ENCODE data around the gene METTL5.
"Not testable (repeated sequence)": the region's sequence is repeated elsewhere in the genome, so short reads cannot be mapped to it uniquely, and the experiment has no call there.

The METTL5 gene

DNA sequence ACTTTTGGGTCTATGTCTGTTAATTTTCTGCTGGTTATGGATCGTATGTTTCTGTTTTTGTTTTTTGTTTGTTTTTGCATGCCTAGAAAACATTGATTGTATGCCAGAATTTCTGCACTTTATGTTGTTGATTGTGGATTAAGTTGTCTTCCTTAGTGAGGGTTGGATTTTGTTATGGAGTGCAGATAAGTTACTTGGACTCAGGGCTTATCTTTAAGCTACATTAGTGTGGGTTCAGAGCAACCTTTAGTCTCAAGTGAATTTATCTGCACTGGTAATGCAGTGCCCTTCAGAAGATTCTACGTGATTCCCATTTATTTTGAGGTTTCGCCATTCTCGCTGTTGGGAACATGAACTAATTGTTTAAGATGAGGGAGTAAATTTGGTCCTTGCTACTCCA is 35.4 kb upstream of the METTL5 start:
- no peak for TF ChIP-seq ZFX (IDR thresholded peaks at IDR 0.05; ENCODE audit: borderline replicate concordance)
- TF ChIP-seq, protein P1, sequence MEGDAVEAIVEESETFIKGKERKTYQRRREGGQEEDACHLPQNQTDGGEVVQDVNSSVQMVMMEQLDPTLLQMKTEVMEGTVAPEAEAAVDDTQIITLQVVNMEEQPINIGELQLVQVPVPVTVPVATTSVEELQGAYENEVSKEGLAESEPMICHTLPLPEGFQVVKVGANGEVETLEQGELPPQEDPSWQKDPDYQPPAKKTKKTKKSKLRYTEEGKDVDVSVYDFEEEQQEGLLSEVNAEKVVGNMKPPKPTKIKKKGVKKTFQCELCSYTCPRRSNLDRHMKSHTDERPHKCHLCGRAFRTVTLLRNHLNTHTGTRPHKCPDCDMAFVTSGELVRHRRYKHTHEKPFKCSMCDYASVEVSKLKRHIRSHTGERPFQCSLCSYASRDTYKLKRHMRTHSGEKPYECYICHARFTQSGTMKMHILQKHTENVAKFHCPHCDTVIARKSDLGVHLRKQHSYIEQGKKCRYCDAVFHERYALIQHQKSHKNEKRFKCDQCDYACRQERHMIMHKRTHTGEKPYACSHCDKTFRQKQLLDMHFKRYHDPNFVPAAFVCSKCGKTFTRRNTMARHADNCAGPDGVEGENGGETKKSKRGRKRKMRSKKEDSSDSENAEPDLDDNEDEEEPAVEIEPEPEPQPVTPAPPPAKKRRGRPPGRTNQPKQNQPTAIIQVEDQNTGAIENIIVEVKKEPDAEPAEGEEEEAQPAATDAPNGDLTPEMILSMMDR (IDR thresholded peaks at IDR 0.05) = no peak
- H3K27ac ChIP-seq = no peak overlapping the region

DNA sequence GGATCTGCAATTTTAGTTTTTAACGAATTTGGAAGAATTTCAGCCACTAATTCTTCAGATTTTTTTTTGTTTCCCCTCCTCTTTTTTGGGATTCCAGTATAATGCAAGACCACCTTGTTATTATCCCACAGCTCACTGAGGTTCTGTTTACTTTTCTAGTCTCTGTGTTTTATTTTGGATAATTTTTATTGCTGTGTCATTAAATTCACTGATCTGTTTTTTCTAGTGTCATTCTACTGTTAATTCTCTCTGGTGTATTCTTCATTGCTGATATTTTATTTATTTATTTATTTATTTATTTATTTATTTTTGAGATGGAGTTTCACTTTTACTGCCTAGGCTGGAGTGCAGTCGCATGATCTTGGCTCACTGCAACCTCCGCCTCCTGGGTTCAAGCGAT is 34.7 kb upstream of the METTL5 start:
- no peak for TF ChIP-seq ZFX (IDR thresholded peaks at IDR 0.05; ENCODE audit: borderline replicate concordance)
- TF ChIP-seq, protein P1 (IDR thresholded peaks at IDR 0.05) = no peak
- no peak overlapping the region for H3K27ac ChIP-seq

DNA sequence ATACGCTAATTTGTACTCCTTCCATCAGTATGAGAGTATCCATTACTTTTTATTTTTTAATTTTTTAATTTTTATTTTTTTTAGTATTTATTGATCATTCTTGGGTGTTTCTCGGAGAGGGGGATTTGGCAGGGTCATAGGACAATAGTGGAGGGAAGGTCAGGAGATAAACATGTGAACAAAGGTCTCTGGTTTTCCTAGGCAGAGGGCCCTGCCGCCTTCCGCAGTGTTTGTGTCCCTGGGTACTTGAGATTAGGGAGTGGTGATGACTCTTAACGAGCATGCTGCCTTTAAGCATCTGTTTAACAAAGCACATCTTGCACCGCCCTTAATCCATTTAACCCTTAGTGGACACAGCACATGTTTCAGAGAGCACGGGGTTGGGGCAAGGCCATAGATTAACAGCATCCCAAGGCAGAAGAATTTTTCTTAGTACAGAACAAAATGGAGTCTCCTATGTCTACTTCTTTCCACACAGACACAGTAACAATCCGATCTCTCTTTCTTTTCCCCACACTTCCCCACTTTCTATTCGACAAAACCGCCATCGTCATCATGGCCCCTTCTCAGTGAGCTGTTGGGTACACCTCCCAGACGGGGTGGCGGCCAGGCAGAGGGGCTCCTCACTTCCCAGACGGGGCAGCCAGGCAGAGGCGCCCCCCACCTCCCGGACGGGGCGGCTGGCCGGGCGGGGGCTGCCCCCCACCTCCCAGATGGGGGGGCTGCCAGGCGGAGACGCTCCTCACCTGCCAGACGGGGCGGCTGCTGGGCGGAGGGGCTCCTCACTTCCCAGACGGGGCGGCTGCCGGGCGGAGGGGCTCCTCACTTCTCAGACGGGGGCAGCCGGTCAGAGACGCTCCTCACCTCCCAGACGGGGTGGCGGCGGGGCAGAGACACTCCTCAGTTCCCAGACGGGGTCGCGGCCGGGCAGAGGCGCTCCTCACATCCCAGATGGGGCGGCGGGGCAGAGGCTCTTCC is 30.9 kb upstream of the METTL5 start:
- H3K27ac ChIP-seq = not testable (repeated sequence)

DNA sequence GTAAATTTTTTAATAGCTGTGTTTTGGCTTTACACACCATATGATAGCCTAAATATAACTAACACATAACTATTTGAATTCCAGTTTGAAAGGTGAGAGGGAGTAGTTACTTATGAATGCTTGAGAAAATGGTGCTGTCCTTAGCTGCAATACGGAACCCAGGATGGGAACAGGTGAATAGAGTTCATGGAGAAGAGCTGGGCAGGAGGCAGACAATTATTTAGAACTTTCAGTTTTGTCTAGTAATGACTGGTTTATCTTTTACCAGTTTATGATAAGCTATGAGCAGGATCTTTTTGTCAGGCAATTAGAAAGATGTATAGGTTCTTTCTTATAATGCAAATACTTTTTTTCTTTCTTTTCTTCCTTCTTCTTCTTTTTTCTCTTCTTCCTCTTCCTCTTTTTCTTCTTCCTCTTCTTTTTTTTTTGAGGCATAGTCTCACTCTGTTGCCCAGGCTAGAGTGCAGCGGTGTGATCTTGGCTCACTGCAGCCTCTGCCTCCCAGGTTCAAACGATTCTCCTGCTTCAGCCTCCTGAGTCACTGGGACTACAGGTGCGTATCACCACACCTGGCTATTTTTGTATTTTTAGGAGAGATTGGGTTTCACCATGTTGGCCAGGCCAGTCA is 28.4 kb upstream of the METTL5 start:
- TF ChIP-seq ZFX (IDR thresholded peaks at IDR 0.05; ENCODE audit: borderline replicate concordance) = no peak
- no peak overlapping the region for H3K27ac ChIP-seq

DNA sequence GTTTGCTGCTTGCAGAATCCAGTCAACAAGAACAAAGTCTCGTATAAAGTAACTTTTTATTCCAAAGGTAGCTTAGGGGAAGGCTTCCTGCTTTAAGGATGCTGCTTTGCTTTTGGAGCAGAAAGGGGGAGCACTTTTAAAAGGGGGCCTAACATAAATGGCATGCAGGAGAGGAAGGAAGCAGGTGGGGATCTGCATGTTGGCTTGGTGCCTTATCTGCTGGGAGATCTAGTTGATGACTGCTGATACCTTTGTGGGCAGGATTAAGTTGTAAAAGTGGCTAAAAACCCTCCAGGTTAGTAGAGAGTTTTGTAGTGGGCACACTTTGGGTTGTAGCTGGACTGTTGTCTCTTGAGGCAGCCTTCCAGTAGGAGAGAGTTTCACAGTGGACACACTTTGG is 25.0 kb upstream of the METTL5 start:
- TF ChIP-seq ZFX (IDR thresholded peaks at IDR 0.05; ENCODE audit: borderline replicate concordance) = no peak
- TF ChIP-seq, protein P1 (IDR thresholded peaks at IDR 0.05) = no peak
- no peak overlapping the region for H3K27ac ChIP-seq

DNA sequence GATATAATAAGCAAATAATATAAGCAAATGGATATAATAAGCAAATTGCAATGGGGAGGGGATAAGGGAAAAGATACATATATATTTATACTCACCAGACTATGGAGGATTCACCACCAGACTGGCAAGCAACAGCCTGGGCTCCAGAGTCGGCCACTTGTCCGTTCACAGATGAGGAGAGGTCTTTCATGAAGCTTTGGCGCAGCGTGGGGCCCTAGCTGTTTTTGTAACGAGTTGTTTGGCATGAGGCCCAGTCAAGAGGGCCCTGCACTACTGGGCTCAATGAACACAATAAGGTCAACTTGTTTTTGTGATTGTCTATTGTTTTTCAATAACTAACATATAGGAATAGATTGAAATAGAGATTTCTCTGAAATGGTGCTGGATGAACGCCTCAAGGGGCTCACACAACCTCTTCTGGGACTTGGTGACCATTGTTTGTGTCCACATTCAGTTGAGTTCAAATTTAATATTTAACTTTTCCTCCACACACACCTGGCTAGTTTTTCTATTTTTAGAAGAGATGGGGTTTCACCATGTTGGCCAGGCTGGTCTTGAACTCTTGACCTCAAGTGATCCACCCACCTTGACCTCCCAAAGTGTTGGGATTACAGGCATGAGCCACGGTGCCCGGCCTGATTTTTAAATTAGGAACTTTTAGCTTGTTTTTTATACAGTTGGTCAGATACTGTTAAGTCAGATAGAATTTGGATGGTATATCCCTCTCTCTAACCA is 24.4 kb upstream of the METTL5 start:
- H3K27ac ChIP-seq = not testable (repeated sequence)

DNA sequence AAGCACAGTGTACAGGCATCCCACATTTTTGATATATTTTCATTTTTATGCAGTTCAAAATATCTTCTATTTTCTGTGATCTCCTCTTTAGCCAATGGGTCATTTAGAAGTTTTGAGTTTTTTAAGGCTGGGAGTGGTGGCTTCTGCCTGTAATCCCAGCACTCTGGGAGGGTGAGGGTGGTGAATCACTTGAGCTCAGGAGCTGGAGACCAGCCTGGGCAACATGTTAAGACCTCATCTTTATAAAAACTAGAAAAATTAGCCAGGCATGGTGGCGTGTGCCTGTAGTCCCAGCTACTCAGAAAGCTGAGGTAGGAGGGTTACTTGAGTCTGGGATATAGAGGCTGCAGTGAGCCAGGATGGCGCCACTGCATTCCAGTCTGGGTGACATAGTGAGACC is 20.3 kb upstream of the METTL5 start:
- no peak overlapping the region for H3K27ac ChIP-seq
- TF ChIP-seq, protein P1 (IDR thresholded peaks at IDR 0.05) = no peak
- no peak for TF ChIP-seq ZFX (IDR thresholded peaks at IDR 0.05; ENCODE audit: borderline replicate concordance)

DNA sequence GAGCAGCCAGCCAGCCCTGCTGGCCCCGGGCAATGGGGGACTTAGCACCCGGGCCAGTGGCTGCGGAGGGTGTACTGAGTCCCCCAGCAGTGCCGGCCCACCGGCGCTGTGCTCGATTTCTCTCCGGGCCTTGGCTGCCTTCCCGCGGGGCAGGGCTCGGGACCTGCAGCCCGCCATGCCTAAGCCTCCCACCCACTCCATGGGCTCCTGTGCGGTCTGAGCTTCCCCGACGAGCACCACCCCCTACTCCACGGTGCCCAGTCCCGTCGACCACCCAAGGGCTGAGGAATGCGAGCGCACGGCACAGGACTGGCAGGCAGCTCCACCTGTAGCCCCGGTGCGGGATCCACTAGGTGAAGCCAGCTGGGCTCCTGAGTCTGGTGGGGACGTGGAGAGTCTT is 16.9 kb upstream of the METTL5 start:
- not testable (repeated sequence) for H3K27ac ChIP-seq

DNA sequence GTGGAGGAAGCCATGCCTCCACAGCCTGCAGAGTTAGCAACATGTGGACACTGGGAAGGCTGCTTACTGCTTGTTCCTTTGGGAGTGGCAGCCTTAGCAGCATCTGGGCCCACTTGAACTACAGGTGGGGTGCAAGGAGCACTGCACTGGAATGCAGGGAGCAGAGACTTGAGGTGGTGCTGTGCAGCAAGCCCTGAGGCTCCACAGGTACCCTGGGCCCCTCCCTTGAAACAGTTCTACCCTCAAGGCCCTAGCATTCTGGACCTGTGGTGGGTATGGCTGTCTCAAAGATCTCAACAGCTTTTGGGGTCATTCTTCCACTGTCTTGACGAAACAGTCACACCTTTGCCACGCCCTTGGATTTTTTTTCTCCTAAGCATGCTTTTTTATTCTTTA is 16.0 kb upstream of the METTL5 start:
- TF ChIP-seq ZFX (IDR thresholded peaks at IDR 0.05; ENCODE audit: borderline replicate concordance) = no peak
- TF ChIP-seq, protein P1 (IDR thresholded peaks at IDR 0.05) = no peak
- no peak overlapping the region for H3K27ac ChIP-seq
